Natural killer cell treated with Interleukin-12 subunit alpha and Interleukin-12 subunit beta and Interleukin-15 and Interleukin-18, amount 100 ng/mL, for 72 hours (primary cell): ENCODE results near the gene DYNLL1. TPM values are rescaled to one million over a fixed set of nuclear protein-coding genes. Genes with fewer than 3 reads are reported as not detected.
A peak's percentile ranks its signal among the peaks of the same experiment; 100 is the strongest.

Source experiments
- ATAC-seq, 2 donors: fragments of 150-1000 bp; cut with Tn5 transposase in 1 of 2; sonication (Bioruptor Pico), chemical (Tn5 transposase) in 1 of 2; 2 replicates each; pipeline ENCODE4 v1.10.0; 2021
- DNase-seq: peaks from one replicate; pipeline ENCODE4 v3.0.0; 2022; ENCODE audit warnings: low spot score
- H3K27ac Mint-ChIP-seq, 2 donors: 1 replicate in 1 of 2; 2 replicates in 1 of 2; pipeline ENCODE4 v1.8.0; 2022; ENCODE audit warnings: mixed read lengths in 2 of 2, mild to moderate bottlenecking in 1 of 2, moderate library complexity in 1 of 2
- H3K27me3 Mint-ChIP-seq, 2 donors: 1 replicate in 1 of 2; 2 replicates in 1 of 2; pipeline ENCODE4 v1.8.0; 2022; ENCODE audit warnings: mixed read lengths in 2 of 2
- H3K36me3 Mint-ChIP-seq: one replicate; pipeline ENCODE4 v1.8.0; 2022; ENCODE audit warnings: mixed read lengths
- H3K4me1 Mint-ChIP-seq, 2 donors: 1 replicate in 1 of 2; 2 replicates in 1 of 2; pipeline ENCODE4 v1.8.0; 2022; ENCODE audit warnings: low read depth in 2 of 2, mixed read lengths in 2 of 2, mild to moderate bottlenecking in 1 of 2
- H3K4me3 Mint-ChIP-seq: one replicate; pipeline ENCODE4 v1.8.0; 2022; ENCODE audit warnings: mixed read lengths
- H3K9me3 Mint-ChIP-seq: 2 replicates; pipeline ENCODE4 v1.8.0; 2022; ENCODE audit warnings: mixed read lengths
- total RNA-seq, 2 donors: library from RNA; stranded (reverse); gene quantifications; one replicate each; pipeline ENCODE4 v1.2.3, GENCODE V29; 2022

DYNLL1 gene
- total RNA-seq, 2 donors from 2014 or later: 207 to 267 TPM

GRCh38 chr12:120536064-120536791, 40.3 kb downstream of the DYNLL1 start:
- no peaks in the 10 kb centered on the region for H3K9me3 Mint-ChIP-seq
- peak overlapping the region; percentile 91 to 94 for H3K27ac Mint-ChIP-seq
- H3K27me3 Mint-ChIP-seq: no peaks in the 10 kb centered on the region
- ATAC-seq (no peak), DNase-seq (no peak)
- H3K4me3 Mint-ChIP-seq: peak overlapping the region; percentile 94
- peaks cover 47 to 49% of the 10 kb centered on the region in 2 donors for H3K4me1 Mint-ChIP-seq
- peaks cover 10% of the 10 kb centered on the region for H3K36me3 Mint-ChIP-seq

GRCh38 chr12:120537856-120538220, 41.9 kb downstream of the DYNLL1 start:
- DNase-seq (no peak), ATAC-seq (no peak)
- no peaks in the 10 kb centered on the region for H3K27me3 Mint-ChIP-seq
- peaks cover 10% of the 10 kb centered on the region for H3K36me3 Mint-ChIP-seq
- no peaks in the 10 kb centered on the region for H3K9me3 Mint-ChIP-seq
- peak overlapping the region; percentile 79 to 90 for H3K27ac Mint-ChIP-seq
- peaks cover 47 to 57% of the 10 kb centered on the region in 2 donors for H3K4me1 Mint-ChIP-seq
- peak overlapping the region; percentile 94 for H3K4me3 Mint-ChIP-seq

GRCh38 chr12:120538281-120539156, 42.6 kb downstream of the DYNLL1 start:
- no peak for ATAC-seq
- no peaks in the 10 kb centered on the region for H3K27me3 Mint-ChIP-seq
- H3K27ac Mint-ChIP-seq: peak overlapping the region; percentile 79 to 90
- H3K9me3 Mint-ChIP-seq: no peaks in the 10 kb centered on the region
- H3K4me1 Mint-ChIP-seq: peaks cover 47 to 57% of the 10 kb centered on the region in 2 donors
- peaks cover 10% of the 10 kb centered on the region for H3K36me3 Mint-ChIP-seq
- no peak for DNase-seq
- peak overlapping the region; percentile 94 for H3K4me3 Mint-ChIP-seq

GRCh38 chr12:120539303-120539702, 43.4 kb downstream of the DYNLL1 start:
- H3K4me1 Mint-ChIP-seq: peaks cover 47 to 54% of the 10 kb centered on the region in 2 donors
- H3K9me3 Mint-ChIP-seq: no peaks in the 10 kb centered on the region
- no peaks in the 10 kb centered on the region for H3K27me3 Mint-ChIP-seq
- ATAC-seq (peak in 1 of 2 donors; percentile 61), DNase-seq (no peak)
- peak overlapping the region; percentile 79 to 90 for H3K27ac Mint-ChIP-seq
- H3K4me3 Mint-ChIP-seq: peak overlapping the region; percentile 94
- H3K36me3 Mint-ChIP-seq: peaks cover 10% of the 10 kb centered on the region

GRCh38 chr12:120540445-120540844, 44.5 kb downstream of the DYNLL1 start:
- no peaks in the 10 kb centered on the region for H3K27me3 Mint-ChIP-seq
- DNase-seq (no peak), ATAC-seq (peak; percentile 64 to 72)
- H3K27ac Mint-ChIP-seq: peak overlapping the region; percentile 73 to 84
- H3K4me3 Mint-ChIP-seq: peak overlapping the region; percentile 60
- H3K9me3 Mint-ChIP-seq: no peaks in the 10 kb centered on the region
- peaks cover 47 to 54% of the 10 kb centered on the region in 2 donors for H3K4me1 Mint-ChIP-seq
- peaks cover 5% of the 10 kb centered on the region for H3K36me3 Mint-ChIP-seq

GRCh38 chr12:120542166-120542565, 46.3 kb downstream of the DYNLL1 start:
- DNase-seq (no peak), ATAC-seq (no peak)
- H3K4me3 Mint-ChIP-seq: no peak overlapping the region
- no peaks in the 10 kb centered on the region for H3K36me3 Mint-ChIP-seq
- peak overlapping the region in 1 of 2 donors; percentile 61 for H3K27ac Mint-ChIP-seq
- H3K4me1 Mint-ChIP-seq: peaks cover 34 to 47% of the 10 kb centered on the region in 2 donors
- no peaks in the 10 kb centered on the region for H3K27me3 Mint-ChIP-seq
- no peaks in the 10 kb centered on the region for H3K9me3 Mint-ChIP-seq

- Mint-ChIP-seq H3K36me3 (no peaks in the 10 kb centered on the region), H3K9me3 (no peaks in the 10 kb centered on the region), H3K27me3 (no peaks in the 10 kb centered on the region), H3K4me1 (peaks cover 14 to 26% of the 10 kb centered on the region in 2 donors), H3K27ac (no peak overlapping the region), H3K4me3 (no peak overlapping the region)
- ATAC-seq: no peak
- DNase-seq: no peak
These were observed 48.8 kb downstream of the DYNLL1 start for GRCh38 chr12:120544691-120545090.

- Mint-ChIP-seq H3K27me3 (no peaks in the 10 kb centered on the region), H3K27ac (peak overlapping the region in 1 of 2 donors; percentile 11), H3K4me1 (peaks cover 4 to 18% of the 10 kb centered on the region in 2 donors), H3K4me3 (no peak overlapping the region), H3K9me3 (no peaks in the 10 kb centered on the region), H3K36me3 (no peaks in the 10 kb centered on the region)
- DNase-seq (no peak), ATAC-seq (no peak)
These were observed 50.1 kb downstream of the DYNLL1 start for GRCh38 chr12:120546050-120546386.

Other genes starting within 250 kb of the DYNLL1 start
- 100 to 1,000 TPM; 133 to 160 TPM for gene PXN, start 230.4 kb upstream of the DYNLL1 start, total RNA-seq
- gene RNU4-2, start 204.2 kb upstream of the DYNLL1 start, total RNA-seq: 1,000 to 10,000 TPM; 6,345 to 8,722 TPM
- gene RNU4-1, start 202.9 kb upstream of the DYNLL1 start, total RNA-seq: 1,000 to 10,000 TPM; 1,386 to 2,161 TPM
- 1 to 10 TPM; 2.4 to 2.6 TPM for gene SIRT4, start 193.8 kb upstream of the DYNLL1 start, total RNA-seq
- not detected for gene PLA2G1B, start 168.3 kb upstream of the DYNLL1 start, total RNA-seq
- not detected for gene MSI1, start 126.9 kb upstream of the DYNLL1 start, total RNA-seq
- 100 to 1,000 TPM; 320 to 343 TPM for gene COX6A1, start 58.0 kb upstream of the DYNLL1 start, total RNA-seq
- gene TRIAP1, start 49.7 kb upstream of the DYNLL1 start, total RNA-seq: 10 to 100 TPM; 28.9 to 36.2 TPM
- 10 to 100 TPM; 28.2 to 31.8 TPM for gene GATC, start 49.7 kb upstream of the DYNLL1 start, total RNA-seq
- gene SRSF9, start 26.4 kb upstream of the DYNLL1 start, total RNA-seq: 100 to 1,000 TPM; 246 to 331 TPM
- 10 to 100 TPM; 27.5 to 27.9 TPM for gene COQ5, start 33.0 kb downstream of the DYNLL1 start, total RNA-seq
- 100 to 1,000 TPM; 241 to 279 TPM for gene RNF10, start 38.2 kb downstream of the DYNLL1 start, total RNA-seq
- 10 to 100 TPM; 51.2 to 69.4 TPM for gene POP5, start 85.3 kb downstream of the DYNLL1 start, total RNA-seq
- gene CABP1, start 144.5 kb downstream of the DYNLL1 start, total RNA-seq: under 1 TPM in 1 of 2 donors, not detected in 1; 0.24 TPM
- gene MLEC, start 191.0 kb downstream of the DYNLL1 start, total RNA-seq: 100 to 1,000 TPM; 115 to 158 TPM
- gene UNC119B, start 214.3 kb downstream of the DYNLL1 start, total RNA-seq: 10 to 100 TPM; 15.6 to 28.1 TPM
- gene ACADS, start 229.7 kb downstream of the DYNLL1 start, total RNA-seq: 10 to 100 TPM; 12.8 to 13.9 TPM